PC-9 (cell line): Measurements from ENCODE around the gene NINJ2. TPM values are rescaled to one million over a fixed set of nuclear protein-coding genes. Genes with fewer than 3 reads are reported as not detected.

Experiments
- BruUV-seq: library from RNA; stranded (reverse); fragments of 400-500 nt; replicated peaks from 2 replicates; lab custom pipeline; 2021; lab: Mats Ljungman, UMichigan
- CTCF ChIA-PET: fragments of 300-600 bp; sonication (Branson Sonifier 250); formaldehyde crosslinking; loops from one replicate; lab custom pipeline; 2022; ENCODE audit warnings: antibody characterized with exemption; lab: Charles Lee
- POLR2A ChIA-PET: fragments of 300-600 bp; sonication (Branson Sonifier 250); formaldehyde crosslinking; loops from one replicate; lab custom pipeline; 2022; ENCODE audit warnings: antibody characterized with exemption; ENCODE audit not compliant: unreplicated experiment; lab: Charles Lee
- DNase-seq, 2 experiments: peaks; one replicate each; pipeline versions ENCODE4 v3.0.0 to v3.0.0-alpha.2; 2015 to 2022; ENCODE audit warnings: mixed read lengths in 1 of 2
- H2AFZ ChIP-seq: fragments of 200-600 bp; sonication (generic); 2 replicates; pipeline ENCODE4 v1.8.1; 2017; ENCODE audit warnings: antibody characterized with exemption
- H3F3A ChIP-seq: fragments of 200-600 bp; sonication (generic); 2 replicates; pipeline ENCODE4 v1.8.1; 2017; ENCODE audit warnings: antibody characterized with exemption, mild to moderate bottlenecking, low read depth; ENCODE audit not compliant: insufficient read depth
- H3K27ac ChIP-seq: fragments of 200-600 bp; sonication (generic); 2 replicates; pipeline ENCODE4 v1.6.1; 2016; ENCODE audit warnings: mixed run types
- H3K27me3 ChIP-seq: fragments of 200-600 bp; sonication (generic); 2 replicates; pipeline ENCODE4 v1.6.1; 2016; ENCODE audit warnings: low read depth, mixed run types; ENCODE audit not compliant: insufficient read depth
- H3K36me3 ChIP-seq: fragments of 200-600 bp; sonication (generic); 2 replicates; pipeline ENCODE4 v1.6.1; 2016; ENCODE audit warnings: low read depth, mixed run types
- H3K4me1 ChIP-seq: fragments of 200-600 bp; sonication (generic); replicated peaks from 2 replicates; pipeline ENCODE4 v1.6.1; 2016; ENCODE audit warnings: mixed run types; ENCODE audit not compliant: insufficient read depth
- H3K4me2 ChIP-seq: fragments of 200-600 bp; sonication (generic); 2 replicates; pipeline ENCODE4 v1.6.1; 2017; ENCODE audit warnings: mixed run types
- H3K4me3 ChIP-seq: fragments of 200-600 bp; sonication (generic); 2 replicates; pipeline ENCODE4 v1.6.1; 2016; ENCODE audit warnings: mixed run types
- H3K79me2 ChIP-seq: fragments of 200-600 bp; sonication (generic); 2 replicates; pipeline ENCODE4 v1.6.1; 2017; ENCODE audit warnings: low read depth, mixed run types
- H3K9me2 ChIP-seq: fragments of 200-600 bp; sonication (generic); 2 replicates; pipeline ENCODE4 v1.8.1; 2017; ENCODE audit warnings: mild to moderate bottlenecking; ENCODE audit not compliant: insufficient read depth
- H3K9me3 ChIP-seq: fragments of 200-600 bp; sonication (generic); 2 replicates; pipeline ENCODE4 v1.8.1; 2016; ENCODE audit warnings: low read depth; ENCODE audit not compliant: insufficient read depth
- H4K20me1 ChIP-seq: fragments of 200-600 bp; sonication (generic); 2 replicates; pipeline ENCODE4 v1.8.1; 2017; ENCODE audit not compliant: insufficient read depth
- EZH2 ChIP-seq: fragments of 200-600 bp; sonication (generic); IDR thresholded peaks from 2 replicates; pipeline ENCODE4 v1.8.0; 2017; ENCODE audit warnings: antibody characterized with exemption, low read depth
- intact Hi-C: fragments of 100-400 bp; cut with micrococcal nuclease; formaldehyde crosslinking; loops from one replicate; pipeline ENCODE4 v1.10.0; 2022; ENCODE audit not compliant: unreplicated experiment
- total RNA-seq: library from RNA; stranded (reverse); gene quantifications from 2 replicates; pipeline ENCODE4 v1.2.3, GENCODE V29; 2021
- TF ChIP-seq, protein P1 (sequence below): fragments of 200-600 bp; sonication (generic); conservative IDR thresholded peaks from 2 replicates; pipeline ENCODE4 v1.6.1; 2017; ENCODE audit warnings: mixed run types, antibody characterized with exemption, mild to moderate bottlenecking, moderate library complexity

NINJ2 gene
- total RNA-seq, 1 experiment from 2014 or later: 19.3 TPM

DNA sequence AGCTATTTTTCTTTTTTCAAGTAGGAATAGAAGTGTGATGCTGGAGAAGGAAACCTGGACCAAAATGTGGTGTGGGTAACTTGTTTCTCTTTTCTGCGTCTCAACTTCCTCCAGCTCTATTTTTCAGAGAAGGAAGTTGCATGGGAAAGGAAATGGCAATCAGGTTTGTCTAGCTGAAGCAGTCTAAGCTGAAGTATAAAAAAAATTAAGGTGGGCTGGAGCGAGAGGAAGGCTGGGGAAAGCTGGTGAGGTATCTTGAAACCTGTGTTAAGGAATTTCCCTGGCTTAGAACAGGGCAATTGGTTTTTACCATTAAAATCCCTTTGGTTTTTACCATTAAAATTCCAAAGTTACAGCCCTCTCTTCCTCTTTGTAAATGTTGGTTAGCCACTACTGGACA, 34.2 kb upstream of the NINJ2 start:
- Histone ChIP-seq H2AFZ (no peak overlapping the region), H3K27ac (no peak overlapping the region), H3K9me3 (peaks cover 19% of the 10 kb centered on the region), H3K9me2 (no peaks in the 10 kb centered on the region), H4K20me1 (no peaks in the 10 kb centered on the region), H3K4me3 (no peak overlapping the region), H3F3A (no peaks in the 10 kb centered on the region), H3K27me3 (no peaks in the 10 kb centered on the region), H3K79me2 (no peaks in the 10 kb centered on the region), H3K4me2 (no peak overlapping the region), H3K36me3 (no peaks in the 10 kb centered on the region), H3K4me1 (no peaks in the 10 kb centered on the region)
- ChIA-PET CTCF (no interaction called here), POLR2A (no interaction called here)
- TF ChIP-seq, protein P1, sequence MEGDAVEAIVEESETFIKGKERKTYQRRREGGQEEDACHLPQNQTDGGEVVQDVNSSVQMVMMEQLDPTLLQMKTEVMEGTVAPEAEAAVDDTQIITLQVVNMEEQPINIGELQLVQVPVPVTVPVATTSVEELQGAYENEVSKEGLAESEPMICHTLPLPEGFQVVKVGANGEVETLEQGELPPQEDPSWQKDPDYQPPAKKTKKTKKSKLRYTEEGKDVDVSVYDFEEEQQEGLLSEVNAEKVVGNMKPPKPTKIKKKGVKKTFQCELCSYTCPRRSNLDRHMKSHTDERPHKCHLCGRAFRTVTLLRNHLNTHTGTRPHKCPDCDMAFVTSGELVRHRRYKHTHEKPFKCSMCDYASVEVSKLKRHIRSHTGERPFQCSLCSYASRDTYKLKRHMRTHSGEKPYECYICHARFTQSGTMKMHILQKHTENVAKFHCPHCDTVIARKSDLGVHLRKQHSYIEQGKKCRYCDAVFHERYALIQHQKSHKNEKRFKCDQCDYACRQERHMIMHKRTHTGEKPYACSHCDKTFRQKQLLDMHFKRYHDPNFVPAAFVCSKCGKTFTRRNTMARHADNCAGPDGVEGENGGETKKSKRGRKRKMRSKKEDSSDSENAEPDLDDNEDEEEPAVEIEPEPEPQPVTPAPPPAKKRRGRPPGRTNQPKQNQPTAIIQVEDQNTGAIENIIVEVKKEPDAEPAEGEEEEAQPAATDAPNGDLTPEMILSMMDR: no peak
- no peak for TF ChIP-seq EZH2
- no peak for DNase-seq
- no TSS peak for BruUV-seq
- intact Hi-C loops: no loop called here

DNA sequence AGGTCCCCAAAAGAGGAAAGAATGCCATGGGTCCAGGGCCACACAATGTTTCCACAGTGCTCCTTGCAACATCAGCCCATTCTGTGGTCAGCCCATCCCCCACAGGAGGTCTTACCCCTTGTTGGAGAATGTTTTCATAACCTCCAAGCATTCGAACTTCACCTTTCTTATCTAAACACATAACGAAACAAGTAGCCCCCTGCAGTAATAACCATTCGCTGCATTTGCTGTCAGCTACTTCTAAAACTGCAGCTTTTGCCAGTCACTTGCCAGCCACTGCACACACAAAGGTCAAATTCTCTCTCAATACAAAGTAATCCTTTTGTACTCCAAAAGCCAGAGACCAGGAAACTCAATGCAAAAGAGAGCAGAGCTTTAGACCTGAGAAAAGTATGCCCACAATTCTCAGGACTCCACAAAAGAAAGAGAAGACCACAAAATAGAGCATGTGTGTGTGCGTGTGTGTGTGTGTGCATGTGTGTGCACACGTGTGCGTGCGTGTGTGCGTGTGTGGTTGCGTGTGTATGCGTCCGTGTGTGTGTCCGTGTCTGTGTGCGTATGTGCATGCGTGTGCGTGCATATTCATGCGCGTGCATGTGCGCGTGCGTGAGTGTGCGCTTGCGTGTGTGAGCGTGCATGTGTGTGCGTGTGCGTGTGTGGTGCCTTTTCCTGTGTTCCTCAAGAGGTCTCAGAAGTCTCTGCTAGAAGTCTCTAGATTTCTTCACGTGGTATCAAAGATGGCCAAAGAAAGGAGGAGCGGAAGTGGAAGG, 31.7 kb upstream of the NINJ2 start:
- H3K79me2 ChIP-seq: no peaks in the 10 kb centered on the region
- POLR2A ChIA-PET: no interaction called here
- H2AFZ ChIP-seq: no peak overlapping the region
- no TSS peak for BruUV-seq
- CTCF ChIA-PET: interaction anchor here (0.5 to 0.7 kb wide), 2 partner anchors 56 to 1069 kb away, joined by 3 to 4 read pairs; no protein-coding TSS in a partner anchor
- H3K4me3 ChIP-seq: no peak overlapping the region
- no peaks in the 10 kb centered on the region for H3K4me1 ChIP-seq
- no peak for DNase-seq
- intact Hi-C loops: no loop called here
- TF ChIP-seq, protein P1: no peak
- no peak for TF ChIP-seq EZH2
- H3K27me3 ChIP-seq: no peaks in the 10 kb centered on the region
- H3K36me3 ChIP-seq: no peaks in the 10 kb centered on the region
- H3F3A ChIP-seq: no peaks in the 10 kb centered on the region
- no peak overlapping the region for H3K27ac ChIP-seq
- no peaks in the 10 kb centered on the region for H4K20me1 ChIP-seq
- no peaks in the 10 kb centered on the region for H3K9me2 ChIP-seq
- peaks cover 19% of the 10 kb centered on the region for H3K9me3 ChIP-seq
- no peak overlapping the region for H3K4me2 ChIP-seq

DNA sequence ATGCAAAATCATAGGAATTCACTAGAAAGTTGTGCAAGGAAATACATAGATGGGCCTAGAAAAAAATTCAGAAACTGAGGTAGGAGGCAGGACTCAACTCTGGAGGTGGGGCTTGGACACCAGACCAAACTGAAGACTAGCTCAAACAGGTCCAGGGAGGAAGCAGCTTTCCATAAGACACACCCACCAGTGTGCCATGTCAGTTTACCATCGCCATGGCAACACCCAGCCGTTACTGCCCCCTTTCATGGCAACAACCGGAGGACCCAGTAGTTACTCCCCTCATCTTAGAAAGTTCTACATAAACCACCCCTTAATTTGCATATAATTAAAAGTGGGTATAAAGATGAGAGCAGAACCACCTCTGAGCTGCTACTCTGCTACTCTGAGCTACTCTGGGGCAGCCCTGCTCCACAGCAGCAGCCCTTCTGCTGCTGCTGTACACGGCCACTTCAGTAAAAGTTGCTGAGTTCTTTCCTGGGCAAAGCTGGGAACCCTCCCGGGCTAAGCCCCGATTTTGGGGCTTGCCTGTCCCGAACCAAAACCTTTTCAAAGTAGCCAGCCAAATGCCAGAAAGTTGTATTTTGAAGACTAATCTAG, 30.8 kb upstream of the NINJ2 start:
- Histone ChIP-seq H3K4me1 (no peaks in the 10 kb centered on the region), H3K79me2 (no peaks in the 10 kb centered on the region), H3K36me3 (no peaks in the 10 kb centered on the region), H3K9me3 (peaks cover 19% of the 10 kb centered on the region), H3K9me2 (no peaks in the 10 kb centered on the region), H3K27ac (no peak overlapping the region), H3F3A (no peaks in the 10 kb centered on the region), H3K4me2 (no peak overlapping the region), H4K20me1 (no peaks in the 10 kb centered on the region), H2AFZ (no peak overlapping the region), H3K27me3 (no peaks in the 10 kb centered on the region), H3K4me3 (no peak overlapping the region)
- ChIA-PET CTCF (no interaction called here), POLR2A (no interaction called here)
- DNase-seq: no peak
- no TSS peak for BruUV-seq
- TF ChIP-seq EZH2: no peak
- TF ChIP-seq, protein P1: no peak
- intact Hi-C loops: no loop called here
